Activated CD4-positive, CD25-positive, alpha-beta regulatory T cell (primary cell): ENCODE results near the gene FGD3.
"Not testable (repeated sequence)": the region's sequence is repeated elsewhere in the genome, so short reads cannot be mapped to it uniquely, and the experiment has no call there.

Experiments used
- DNase-seq, 4 experiments: peaks; one replicate each; lab custom pipeline; 2025; lab: John Stamatoyannopoulos, UW

The FGD3 gene

DNA sequence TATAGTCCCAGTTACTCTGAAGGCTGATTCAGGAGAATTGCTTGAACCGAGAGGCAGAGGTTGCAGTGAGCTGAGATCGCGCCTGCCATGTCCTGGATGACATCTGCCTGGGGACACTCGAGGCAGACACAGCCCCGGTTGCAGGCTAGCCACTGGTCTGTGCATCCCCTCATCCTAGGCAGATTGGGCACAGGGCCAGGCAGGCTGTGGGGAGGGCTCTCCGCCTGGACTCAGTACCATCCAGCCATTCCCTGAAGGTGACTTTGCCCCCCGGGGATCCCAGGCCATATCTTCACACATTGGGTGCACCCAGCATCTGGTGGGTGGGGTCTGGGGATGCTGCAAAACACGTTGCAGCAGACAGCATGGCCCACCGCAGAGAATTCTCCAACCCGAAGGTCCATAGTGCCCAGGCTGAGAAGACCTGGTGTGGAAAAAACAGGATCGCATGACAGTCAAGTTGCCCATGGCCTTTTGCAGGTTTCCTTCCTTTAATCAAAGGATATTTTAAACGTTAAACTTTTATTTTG lies 60.3 kb downstream of the FGD3 start:
- DNase-seq: no peak

DNA sequence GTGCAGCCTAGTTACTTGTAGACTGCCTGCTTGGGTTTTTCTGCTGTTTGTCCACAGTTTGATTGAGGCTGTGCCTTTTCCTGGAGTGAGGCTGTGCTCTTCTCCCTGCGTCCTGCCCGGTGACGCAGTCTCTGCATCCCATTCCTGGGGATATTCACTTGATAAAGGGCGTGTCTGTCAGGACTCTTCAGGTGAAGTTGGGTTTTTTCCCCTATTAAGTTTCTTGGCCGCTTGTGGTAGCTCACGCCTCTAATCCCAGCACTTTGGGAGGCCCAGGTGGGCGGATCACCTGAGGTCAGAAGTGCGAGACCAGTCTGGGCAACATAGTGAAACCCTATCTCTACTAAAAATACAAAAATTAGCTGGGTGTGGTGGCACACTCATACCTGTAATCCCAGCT lies 61.1 kb downstream of the FGD3 start:
- DNase-seq: no peak

DNA sequence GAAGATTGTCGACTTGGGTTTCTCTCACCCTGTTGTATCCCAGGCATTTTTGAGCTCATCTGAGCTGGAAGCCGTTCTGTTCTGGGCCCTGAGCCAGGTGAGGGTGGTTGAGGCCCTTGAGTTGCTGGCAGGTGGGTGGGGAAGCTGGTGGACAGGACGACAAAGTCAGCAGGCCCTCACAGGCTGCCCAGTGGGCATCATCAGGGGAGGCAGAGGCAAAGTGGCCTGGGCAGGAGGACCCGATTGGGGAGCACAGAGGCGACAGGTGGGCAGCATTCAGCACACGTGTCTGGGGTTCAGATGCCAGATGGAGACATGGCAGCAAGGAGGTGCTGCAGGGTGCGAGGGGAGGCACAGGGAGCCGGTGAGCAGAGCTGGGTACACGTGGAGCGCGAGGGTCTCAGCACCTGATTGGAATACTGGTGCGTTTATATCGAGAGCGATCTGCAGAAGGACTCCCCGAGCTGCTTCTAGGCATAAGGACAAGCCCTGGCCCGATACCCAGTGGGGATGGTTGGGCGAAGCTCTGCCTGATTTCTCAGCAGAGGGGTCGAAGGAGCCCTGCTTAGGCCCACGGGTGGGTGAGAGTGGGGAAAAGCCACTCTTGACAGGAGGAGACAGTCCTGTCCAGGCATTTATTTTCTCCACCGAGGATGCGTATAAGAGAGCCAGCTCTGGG lies 62.2 kb downstream of the FGD3 start:
- DNase-seq: no peak

DNA sequence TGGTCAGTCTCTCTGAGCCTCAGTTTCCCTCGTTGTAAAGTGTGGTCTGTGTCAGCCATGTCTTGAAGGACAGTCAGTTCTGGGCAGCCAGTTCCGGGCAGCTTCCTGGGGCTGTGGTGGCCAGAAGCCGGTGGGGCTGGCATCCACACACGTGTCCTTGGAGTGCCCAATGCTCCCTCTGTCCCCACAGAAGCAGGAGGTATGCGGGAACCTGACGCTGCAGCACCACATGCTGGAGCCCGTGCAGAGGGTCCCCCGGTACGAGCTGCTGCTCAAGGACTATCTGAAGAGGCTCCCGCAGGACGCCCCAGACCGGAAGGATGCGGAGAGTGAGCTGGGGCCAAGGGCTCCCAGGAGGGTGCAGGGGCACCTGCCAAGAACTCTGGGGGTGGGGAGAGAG lies 62.7 kb downstream of the FGD3 start:
- no peak for DNase-seq

DNA sequence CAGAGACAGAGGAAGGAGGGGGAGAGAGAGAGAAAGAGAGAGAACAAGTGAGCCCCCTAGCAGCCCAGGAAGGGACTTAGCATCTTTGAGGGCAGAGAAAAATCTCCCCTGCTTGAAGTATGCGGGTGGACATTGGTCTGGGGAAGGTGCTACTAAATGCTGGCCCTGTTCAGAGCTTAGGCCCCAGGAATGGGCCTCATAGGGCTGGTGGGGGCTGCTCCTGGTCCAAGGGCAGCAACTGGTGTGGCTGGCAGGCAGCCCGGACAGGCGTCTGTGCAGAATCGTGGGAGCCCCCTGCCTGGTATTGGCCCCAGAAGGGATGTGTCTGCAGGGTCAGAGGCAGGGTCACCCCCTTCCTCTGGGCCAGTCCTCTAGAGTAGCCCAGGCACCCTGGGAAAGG lies 63.4 kb downstream of the FGD3 start:
- DNase-seq: no peak

DNA sequence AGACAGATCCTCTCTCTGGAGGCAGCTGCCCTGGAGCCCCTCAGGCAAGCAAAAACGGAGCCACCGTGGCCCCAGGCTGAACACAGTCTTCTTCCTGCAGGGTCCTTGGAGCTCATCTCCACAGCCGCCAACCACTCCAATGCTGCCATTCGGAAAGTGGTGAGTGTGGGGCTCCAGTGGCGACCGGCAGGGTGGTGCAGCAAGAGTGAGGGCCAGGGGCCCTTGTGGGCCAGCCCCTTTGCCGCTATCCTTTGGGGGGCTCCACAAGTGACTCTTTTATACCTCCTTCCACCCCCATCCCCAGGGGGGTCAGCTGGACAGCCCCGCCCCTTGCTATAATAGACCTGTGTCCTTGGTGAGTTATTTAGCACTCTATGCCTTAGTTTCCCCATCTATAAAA lies 63.8 kb downstream of the FGD3 start:
- DNase-seq: no peak

DNA sequence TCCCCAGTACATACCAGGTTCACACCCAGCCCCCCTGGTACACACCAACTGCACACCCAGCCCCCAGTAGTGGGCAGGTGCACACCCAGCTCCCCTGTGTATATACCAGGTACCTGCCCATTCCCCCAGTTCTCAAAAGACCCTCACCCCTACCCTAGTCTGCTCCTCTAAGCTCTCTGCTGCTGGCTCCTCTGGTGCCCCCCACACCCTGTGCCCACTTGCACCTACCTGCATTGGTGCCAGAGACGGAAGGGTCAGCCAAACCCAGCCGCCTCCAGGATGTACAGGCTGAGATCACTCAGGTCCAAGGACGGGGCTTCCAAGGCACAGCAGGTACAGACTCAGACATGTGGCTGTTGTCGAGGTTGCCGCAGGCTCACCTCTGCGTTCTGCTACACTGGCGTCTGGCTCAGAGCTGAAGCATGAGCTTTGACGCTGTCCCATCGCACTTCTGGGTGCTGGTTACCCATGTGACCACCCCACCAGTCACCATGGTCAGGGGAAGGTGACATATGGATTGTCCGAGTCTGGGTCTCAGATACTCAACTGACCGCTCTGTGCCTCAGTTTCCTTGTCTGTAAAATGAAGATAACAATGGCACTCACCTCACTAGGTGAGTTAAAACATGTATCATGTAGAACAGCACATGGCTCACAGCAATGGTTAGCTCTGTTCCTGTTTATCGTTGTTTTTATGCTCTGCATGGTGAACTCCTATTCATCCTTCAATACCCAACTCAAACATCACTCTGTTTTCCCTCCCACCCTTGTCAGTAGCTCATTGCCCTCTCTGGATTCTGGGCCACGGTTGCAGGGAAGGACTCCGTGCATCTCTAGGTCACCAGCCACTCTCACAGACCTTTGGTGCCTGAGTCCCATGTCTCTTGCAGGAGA lies 65.9 kb downstream of the FGD3 start:
- DNase-seq: no peak

DNA sequence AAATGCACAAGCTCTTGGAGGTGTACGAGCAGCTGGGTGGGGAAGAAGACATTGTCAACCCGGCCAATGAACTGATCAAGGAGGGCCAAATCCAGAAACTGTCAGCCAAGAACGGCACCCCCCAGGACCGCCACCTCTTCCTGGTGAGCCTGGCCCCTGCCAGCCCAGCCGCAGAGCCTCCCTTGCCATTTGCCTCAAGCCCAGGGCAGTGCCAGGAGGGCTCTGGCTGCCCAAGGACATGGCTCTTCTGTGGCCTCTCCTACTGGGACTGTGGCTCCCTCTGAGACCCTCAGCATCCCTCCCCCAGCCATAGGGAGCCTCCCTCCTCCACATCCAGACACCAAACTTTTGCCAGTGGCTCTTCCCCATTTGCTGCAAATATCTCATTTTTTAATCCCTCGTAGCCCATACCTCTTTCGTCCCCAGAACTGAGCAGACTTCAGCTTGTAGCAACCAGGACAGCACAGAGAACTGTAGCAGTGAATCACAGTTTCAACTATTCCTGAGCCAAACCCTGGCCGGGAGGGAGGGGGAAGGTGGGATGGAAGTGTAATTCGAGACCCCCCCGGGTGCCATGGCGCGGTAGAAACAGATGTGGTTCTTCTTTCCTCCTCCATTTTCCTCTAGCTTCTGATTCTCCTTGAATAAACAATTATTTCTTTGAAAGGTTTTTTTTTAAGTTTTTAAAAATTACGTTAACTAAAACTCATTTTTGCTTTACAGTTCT lies 66.7 kb downstream of the FGD3 start:
- DNase-seq: no peak

DNA sequence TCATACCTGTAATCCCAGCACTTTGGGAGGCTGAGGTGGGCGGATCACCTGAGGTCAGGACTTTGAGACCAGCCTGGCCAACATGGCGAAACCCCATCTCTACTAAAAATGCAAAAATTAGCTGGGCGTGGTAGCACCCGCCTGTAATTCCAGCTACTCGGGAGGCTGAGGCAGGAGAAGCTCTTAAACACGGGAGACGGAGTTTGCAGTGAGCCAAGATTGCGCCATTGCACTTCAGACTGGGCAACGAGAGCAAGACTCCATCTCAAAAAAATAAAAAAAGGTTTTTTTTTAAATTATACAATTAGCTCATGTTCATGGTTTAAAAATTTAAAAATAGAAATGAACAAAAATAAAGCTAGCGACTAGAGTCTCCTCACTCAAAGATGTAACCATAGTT lies 67.9 kb downstream of the FGD3 start:
- not testable (repeated sequence) for DNase-seq

DNA sequence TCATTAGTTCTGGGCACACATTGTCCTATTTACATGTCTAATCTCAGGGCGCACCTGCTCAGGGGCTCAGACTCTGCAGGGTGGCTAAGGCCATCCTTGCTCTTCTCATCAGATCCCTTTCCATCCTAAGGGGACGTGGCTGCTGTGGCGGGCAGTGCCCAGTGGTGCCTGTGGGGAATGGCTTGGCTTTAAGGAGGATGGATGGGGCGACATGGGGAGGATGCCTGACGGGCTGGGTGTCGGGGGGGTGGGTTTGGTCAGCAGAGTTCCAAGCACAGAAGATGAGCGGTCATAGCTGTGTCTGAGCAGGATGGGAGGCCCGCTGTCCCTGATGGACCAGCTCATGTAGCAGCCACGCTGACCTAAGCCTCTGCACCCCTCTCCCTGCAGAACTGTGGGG lies 70.3 kb downstream of the FGD3 start:
- DNase-seq: no peak

DNA sequence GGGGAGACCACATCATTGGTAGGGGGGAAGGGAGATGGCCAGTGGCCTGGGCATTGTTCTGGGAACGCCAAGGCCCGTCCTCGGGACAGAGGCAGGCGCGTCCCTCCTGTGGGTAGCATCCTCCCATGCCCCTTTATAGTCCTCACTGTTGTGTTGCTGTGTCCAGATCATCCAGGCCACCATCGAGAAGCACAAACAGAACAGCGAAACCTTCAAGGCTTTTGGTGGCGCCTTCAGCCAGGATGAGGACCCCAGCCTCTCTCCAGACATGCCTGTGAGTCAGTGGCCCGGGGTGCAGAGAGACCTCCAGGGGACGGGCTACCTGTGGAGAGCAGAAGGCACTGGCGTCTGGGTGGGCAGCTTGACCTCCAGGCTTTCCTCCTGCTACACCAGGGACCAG lies 72.8 kb downstream of the FGD3 start:
- DNase-seq: no peak

DNA sequence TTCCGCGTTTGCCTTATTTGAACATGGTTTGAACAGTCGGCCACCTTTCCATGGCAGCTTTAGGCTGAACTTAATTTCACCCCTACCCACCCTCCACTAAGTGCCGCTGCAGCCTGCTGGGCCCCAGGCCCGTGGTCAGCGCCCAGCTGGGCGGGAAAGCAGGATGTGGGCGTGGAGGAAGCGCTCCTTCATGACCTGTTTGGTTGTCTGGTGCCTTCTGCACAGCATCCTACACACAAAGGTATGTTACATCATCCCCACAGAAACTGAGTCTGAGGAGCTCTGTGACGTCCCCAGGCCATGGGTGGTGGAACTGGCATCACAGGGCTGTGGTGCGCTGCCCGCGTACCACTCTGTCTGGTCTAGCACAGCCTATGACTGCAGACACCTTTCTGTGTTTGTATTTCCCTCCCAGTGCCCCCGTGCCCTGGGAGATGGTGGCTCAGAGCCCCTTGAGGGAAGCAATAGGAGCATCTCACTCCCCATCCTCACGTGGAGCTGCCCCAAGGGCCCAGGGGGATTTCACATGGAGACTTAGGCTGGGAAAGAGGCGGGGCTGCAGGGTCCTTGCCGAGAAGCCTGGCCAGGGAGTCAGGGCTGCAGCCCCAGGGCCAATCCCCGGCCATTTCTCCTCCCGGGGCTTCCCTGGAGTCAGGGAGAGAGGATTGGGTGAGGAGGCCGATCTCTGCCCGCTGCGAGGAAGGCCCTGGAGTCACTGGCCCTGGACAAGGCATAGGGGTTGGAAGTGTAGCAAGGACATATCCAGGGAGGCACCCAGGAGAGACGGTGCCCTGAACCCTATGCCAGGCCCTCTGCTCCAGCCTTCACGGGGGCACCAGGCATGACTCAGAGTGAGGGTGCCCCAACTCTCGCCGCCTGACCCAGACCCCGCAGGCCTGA lies 73.7 kb downstream of the FGD3 start:
- no peak for DNase-seq

DNA sequence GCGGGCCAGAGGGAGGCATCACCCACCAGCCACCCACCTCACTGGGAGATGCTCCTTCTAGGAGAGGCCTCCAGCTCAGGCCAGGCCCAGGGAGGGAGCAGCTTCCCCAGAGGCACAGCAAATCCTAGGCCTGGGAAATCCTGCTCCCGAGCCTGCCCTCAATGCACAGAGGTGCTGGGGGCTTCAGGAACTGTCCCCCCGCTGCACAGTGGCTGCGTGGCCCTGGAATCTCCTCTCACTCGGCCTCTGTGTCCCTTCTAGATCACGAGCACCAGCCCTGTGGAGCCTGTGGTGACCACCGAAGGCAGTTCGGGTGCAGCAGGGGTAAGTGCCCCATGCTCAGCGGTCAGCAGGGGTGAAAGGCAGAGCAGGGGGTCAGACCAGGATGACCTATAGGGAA lies 74.7 kb downstream of the FGD3 start:
- no peak for DNase-seq

DNA sequence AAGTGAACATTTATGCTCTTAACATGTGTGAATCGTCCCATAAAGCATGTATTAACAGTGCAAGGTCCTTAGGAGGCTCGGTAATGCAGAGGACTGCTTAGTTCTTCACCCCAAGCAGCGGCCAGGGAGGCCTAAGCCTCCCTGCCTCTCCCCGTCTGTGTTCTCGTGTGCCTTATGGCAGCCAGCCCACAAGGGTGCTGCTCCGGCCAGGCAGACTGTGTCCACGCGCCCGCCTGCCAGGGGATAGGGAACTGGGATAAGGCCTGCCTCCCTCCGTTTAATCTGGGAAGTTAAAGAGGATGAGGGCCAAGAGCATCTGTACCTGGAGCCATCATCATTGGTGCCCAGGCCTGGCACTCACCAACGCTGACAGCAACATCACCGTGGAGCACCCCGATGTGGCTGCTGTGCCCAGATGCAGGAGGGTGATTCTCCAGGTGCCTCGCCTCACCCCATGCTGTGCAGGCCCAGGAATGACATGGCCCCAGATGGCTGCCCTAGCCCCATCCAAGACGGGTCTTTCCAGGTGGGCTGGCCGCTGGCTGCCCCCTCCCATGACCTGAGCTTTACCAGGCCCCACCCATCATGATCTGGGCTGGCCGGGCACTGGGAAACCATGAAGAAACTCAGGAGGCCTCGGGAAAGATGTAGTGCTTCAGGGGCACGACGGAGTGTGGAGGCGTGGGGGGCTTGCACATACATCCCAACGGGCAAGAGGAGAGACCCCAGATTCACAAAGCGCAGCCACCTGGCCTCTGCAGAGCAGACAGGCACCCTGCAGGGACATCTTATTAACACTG lies 75.6 kb downstream of the FGD3 start:
- DNase-seq: no peak

DNA sequence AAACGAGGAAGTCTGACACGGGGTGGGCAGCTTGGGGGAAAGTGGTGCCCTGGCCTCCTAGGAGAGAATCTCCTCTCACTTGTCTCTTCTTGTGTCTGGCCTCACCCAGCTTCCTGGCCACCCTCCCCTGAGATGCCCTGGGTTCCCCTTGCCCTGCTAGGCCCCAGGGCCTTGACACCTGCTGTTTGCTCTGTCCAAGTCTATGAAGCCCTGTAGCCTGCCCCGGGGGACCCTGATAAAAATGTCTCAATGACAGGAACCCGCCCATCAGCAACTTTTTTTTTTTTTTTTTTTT lies 76.1 kb downstream of the FGD3 start:
- no peak for DNase-seq

DNA sequence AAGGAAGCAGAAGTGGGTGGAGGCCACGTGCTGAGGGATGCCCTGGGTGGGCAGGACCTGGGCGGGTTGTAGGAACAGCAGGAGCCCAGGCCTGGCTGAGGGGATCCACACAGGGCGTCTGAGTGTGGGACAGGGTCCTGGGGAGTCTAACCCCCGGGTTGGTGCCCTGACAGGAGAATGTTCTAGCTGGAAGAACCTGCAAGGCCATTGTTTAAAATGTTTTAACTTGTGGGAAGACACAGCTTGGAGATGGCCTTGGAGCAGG lies 77.3 kb downstream of the FGD3 start:
- no peak for DNase-seq

DNA sequence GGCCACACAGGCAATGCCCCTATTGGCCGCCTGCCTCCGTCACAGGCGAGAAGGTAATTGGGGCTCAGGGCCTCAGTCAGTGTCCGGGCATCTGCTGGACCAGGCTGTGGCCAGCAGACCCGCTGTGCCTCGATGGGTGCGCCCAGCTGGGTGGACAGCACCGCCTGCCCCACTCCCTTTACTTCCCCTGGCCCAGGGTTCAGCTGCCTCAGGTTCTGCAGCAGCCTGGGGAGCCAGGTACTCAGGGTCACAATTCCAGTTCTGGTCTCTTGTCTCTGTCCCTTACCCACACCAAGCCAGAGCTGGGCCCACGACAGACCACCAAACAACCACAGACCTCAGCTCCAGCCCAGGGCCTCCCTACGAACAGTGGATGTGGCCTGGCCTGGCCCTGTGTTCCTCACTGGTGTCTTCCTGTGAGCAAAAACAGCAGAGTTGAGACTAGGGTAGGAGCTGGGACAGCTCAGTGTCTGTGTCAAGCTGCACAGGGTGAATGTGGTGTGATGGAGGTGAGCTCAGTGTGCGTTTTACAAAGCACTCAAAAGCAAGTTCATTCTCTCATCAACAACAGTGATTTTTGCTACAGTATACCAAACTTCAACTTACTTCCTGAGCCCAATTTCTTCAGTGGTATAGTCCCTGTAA lies 77.8 kb downstream of the FGD3 start:
- DNase-seq: no peak

DNA sequence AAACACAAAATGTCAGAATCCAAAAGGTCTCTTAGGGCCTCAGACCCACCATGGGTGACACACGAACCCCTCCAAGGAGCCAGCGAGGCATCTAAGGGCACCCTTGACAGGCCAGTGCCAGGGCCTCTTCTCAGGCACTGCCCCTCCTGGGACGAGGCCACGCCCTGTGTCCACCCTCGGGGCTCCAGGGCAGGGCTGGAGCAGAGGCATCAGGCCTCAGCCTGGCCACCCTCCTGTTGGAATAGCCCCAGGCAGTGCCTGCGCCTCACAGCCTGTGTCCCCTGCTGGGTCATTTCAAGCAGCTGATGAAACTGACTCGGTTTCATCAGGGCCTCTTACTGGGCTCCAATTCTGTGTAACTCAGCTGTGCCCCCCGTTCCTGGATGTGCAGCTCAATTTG lies 78.4 kb downstream of the FGD3 start:
- DNase-seq: no peak

DNA sequence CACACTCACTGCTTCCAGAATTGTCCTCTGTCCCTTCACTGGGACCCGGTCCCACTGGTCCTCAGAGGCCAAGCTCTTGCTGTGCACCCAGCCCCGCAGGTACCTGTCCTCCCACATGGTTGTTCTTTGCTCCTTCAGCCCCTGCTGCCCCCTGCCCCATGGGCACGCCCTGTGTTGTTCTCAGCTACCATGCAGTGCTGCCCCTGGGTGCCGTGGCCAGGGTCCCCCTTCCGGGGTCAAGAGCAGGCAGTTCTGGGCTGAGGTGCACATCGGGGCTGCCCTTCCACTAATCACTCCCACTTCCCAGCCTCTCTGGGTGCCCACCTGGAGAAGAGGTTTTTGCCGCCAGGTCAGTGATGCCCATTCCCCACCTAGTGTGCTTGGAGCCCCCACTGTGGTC lies 79.3 kb downstream of the FGD3 start:
- DNase-seq: no peak

DNA sequence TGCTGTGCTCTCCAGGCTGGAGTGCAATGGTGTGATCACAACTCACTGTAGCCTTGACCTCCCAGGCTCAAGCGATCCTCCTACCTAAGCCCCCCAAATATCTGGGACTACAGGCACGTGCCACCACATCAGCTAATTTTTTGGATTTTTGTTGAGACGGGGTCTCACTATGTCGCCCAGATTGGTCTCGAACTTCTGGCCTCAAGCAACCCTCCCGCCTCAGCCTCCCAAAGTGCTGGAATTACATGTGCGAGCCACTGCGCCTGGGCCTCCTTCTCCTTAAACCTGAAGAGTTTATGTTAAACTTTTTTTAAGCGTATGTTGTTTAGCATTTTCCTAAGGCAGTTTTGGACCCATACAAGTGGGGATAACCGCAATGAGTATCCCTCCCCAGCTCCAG lies 80.4 kb downstream of the FGD3 start:
- DNase-seq: no peak
